Endothelial cell (in vitro differentiated cells): ENCODE data around the gene CTDSPL. TPM values are rescaled to one million over a fixed set of nuclear protein-coding genes. Genes with fewer than 3 reads are reported as not detected.

Experiments used
- DNase-seq: peaks from one replicate; pipeline ENCODE4 v3.0.0; 2021; ENCODE audit warnings: low spot score
- H3K27ac Mint-ChIP-seq: one replicate; pipeline ENCODE4 v1.8.0; 2021; ENCODE audit warnings: mixed read lengths, inconsistent platforms; ENCODE audit not compliant: unreplicated experiment
- H3K27me3 Mint-ChIP-seq: one replicate; pipeline ENCODE4 v1.8.0; 2021; ENCODE audit warnings: mild to moderate bottlenecking, moderate library complexity, mixed read lengths, inconsistent platforms; ENCODE audit not compliant: unreplicated experiment
- H3K36me3 Mint-ChIP-seq: one replicate; pipeline ENCODE4 v1.8.0; 2021; ENCODE audit warnings: mild to moderate bottlenecking, low read depth, mixed read lengths, inconsistent platforms; ENCODE audit not compliant: unreplicated experiment
- H3K4me1 Mint-ChIP-seq: one replicate; pipeline ENCODE4 v1.8.0; 2021; ENCODE audit warnings: mild to moderate bottlenecking, mixed read lengths, inconsistent platforms; ENCODE audit not compliant: unreplicated experiment
- H3K4me3 Mint-ChIP-seq: one replicate; pipeline ENCODE4 v1.8.0; 2021; ENCODE audit warnings: mild to moderate bottlenecking, mixed read lengths, inconsistent platforms; ENCODE audit not compliant: unreplicated experiment
- H3K9me3 Mint-ChIP-seq: one replicate; pipeline ENCODE4 v1.8.0; 2021; ENCODE audit warnings: mixed read lengths, inconsistent platforms; ENCODE audit not compliant: unreplicated experiment
- total RNA-seq: library from RNA; stranded (reverse); fragmentation: NEBNext Ultra II Directional; extraction: Animal tissue kit (Norgen Biotek cat#: 25700); gene quantifications from one replicate; pipeline ENCODE4 v1.2.1, GENCODE V29; 2021; ENCODE audit not compliant: unreplicated experiment
- TF ChIP-seq, protein P1 (sequence below): fragments of 200-600 bp; sonication (generic); IDR thresholded peaks from one replicate; pipeline ENCODE4 v1.5.0; 2021; ENCODE audit warnings: antibody characterized with exemption; ENCODE audit not compliant: unreplicated experiment

Gene CTDSPL
- total RNA-seq, 1 donor from 2014 or later: 71.4 TPM

DNA sequence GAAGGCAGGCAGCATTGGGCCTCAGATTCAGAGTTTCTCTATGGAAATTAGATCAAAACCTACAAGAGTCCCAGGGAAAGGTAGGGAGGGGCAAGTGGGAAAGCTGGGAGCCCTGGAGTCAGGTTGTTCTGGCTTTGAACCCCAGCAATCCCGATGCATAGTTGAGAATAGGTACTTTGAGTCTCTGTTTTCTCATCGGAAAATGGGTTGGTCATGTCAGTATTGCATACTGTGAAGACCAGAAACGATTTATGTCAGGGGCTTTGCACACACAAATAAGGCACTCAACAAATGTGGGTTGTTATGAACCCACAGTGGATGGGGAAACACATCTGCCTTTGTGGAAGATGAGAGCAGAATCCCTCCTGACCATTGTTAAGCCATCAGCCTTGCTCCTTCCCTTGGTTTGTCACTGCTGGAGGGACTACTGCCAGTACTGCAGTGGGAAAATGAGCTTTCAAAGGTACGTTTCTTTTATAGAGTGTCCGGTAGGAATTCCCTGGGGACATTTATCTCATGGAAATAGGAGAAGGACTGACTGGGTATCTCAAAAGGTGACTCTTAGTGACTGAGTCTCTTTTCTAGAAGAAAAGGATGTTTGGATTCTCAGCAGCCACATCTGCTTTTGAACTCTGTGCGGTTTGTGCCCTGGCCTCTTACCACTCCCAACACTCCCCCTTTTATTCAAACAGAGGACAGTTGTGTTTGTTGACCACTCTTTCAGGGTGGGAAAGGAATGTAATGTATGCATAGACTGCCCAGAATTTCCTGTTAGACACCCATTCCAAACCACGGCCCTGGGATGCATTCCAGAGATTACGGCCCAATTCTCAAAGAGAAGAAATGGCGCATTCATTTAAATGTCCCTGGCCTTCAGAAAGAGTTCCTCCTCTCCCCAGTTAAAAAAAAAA lies 74.3 kb downstream of the CTDSPL start:
- Mint-ChIP-seq H3K27ac (peak overlapping the region; percentile 92), H3K4me1 (peaks cover 38% of the 10 kb centered on the region), H3K27me3 (peaks cover 5% of the 10 kb centered on the region), H3K9me3 (no peaks in the 10 kb centered on the region), H3K4me3 (peak overlapping the region; percentile 33), H3K36me3 (peaks cover 4% of the 10 kb centered on the region)
- TF ChIP-seq, protein P1, sequence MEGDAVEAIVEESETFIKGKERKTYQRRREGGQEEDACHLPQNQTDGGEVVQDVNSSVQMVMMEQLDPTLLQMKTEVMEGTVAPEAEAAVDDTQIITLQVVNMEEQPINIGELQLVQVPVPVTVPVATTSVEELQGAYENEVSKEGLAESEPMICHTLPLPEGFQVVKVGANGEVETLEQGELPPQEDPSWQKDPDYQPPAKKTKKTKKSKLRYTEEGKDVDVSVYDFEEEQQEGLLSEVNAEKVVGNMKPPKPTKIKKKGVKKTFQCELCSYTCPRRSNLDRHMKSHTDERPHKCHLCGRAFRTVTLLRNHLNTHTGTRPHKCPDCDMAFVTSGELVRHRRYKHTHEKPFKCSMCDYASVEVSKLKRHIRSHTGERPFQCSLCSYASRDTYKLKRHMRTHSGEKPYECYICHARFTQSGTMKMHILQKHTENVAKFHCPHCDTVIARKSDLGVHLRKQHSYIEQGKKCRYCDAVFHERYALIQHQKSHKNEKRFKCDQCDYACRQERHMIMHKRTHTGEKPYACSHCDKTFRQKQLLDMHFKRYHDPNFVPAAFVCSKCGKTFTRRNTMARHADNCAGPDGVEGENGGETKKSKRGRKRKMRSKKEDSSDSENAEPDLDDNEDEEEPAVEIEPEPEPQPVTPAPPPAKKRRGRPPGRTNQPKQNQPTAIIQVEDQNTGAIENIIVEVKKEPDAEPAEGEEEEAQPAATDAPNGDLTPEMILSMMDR: no peak
- DNase-seq: no peak

DNA sequence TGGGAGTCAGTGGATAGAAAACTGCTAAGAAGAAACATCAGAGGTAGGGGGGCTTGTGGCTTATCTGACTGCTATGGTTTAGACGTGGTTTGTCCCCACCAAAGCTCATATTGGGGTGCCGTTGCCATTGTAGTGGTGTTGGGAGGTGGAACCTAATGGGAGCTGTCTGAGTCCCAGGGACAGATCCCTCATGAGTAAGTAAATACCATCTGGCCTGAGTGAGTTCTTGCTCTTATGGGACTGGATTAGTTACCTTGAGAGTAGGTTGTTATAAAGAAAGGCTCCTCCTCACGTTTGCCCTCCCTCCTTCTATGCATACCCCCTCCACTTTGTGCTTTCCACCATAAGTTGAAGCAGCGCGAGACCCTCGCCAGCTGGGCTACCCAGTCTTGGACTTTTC lies 75.5 kb downstream of the CTDSPL start:
- TF ChIP-seq, protein P1: no peak
- H3K36me3 Mint-ChIP-seq: peaks cover 4% of the 10 kb centered on the region
- no peak overlapping the region for H3K4me3 Mint-ChIP-seq
- H3K4me1 Mint-ChIP-seq: peaks cover 45% of the 10 kb centered on the region
- no peak for DNase-seq
- no peaks in the 10 kb centered on the region for H3K9me3 Mint-ChIP-seq
- H3K27ac Mint-ChIP-seq: peak overlapping the region; percentile 54
- H3K27me3 Mint-ChIP-seq: peaks cover 5% of the 10 kb centered on the region

DNA sequence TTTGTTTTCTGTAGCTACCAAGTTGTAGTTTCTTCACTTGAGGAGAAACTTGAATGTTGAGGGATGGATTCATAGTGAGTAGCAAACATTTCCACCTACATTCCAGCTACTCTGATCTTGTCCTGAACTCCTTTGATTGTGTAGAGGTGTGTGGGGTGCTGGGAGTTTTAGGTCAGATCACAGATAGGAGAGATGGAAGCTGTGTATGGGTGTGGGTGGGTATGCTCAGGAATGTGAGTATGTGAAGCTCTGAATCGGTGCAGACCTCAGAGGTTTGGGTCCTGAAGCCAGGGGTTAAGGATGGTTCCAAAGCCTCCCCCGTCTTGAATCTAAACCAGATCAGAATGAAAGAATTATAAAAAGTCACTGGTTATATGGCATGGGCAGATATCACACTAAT lies 76.3 kb downstream of the CTDSPL start:
- Mint-ChIP-seq H3K9me3 (no peaks in the 10 kb centered on the region), H3K4me1 (peaks cover 51% of the 10 kb centered on the region), H3K27ac (no peak overlapping the region), H3K4me3 (no peak overlapping the region), H3K36me3 (peaks cover 9% of the 10 kb centered on the region), H3K27me3 (peaks cover 5% of the 10 kb centered on the region)
- TF ChIP-seq, protein P1: no peak
- DNase-seq: no peak

DNA sequence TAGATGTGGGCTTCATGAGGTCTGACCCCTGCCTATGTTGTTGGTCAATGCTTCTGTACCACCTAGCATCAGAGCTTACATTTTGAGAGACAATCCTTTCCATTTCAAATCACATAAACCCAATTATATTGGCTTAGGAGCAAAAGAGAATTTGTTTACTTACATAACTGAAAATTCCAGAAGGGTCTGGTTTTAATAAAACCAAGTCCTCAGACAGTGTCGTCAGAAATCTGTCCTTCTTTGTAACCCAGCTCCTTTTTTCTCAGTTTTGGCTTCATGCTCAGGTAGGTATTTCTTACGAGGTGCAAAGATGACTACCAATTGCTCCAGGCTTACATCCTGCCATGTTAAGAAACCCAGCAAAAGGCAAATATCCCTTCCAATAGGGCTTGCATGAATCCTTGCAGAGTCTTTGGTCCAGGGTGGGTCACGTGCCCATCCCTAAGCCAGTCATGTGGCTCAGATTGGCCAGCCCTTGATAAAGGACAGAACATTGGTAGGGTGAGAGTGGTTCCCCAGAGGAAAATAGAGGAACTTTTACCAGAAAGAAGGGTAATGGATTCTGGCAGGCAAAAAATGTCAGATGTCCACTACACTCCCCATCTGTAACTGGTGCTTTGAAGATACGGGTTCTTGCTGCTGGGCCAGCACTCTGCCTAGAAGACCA lies 78.7 kb downstream of the CTDSPL start:
- H3K4me3 Mint-ChIP-seq: no peak overlapping the region
- peaks cover 4% of the 10 kb centered on the region for H3K27me3 Mint-ChIP-seq
- H3K36me3 Mint-ChIP-seq: peaks cover 7% of the 10 kb centered on the region
- peaks cover 57% of the 10 kb centered on the region for H3K4me1 Mint-ChIP-seq
- TF ChIP-seq, protein P1: no peak
- no peaks in the 10 kb centered on the region for H3K9me3 Mint-ChIP-seq
- H3K27ac Mint-ChIP-seq: no peak overlapping the region
- no peak for DNase-seq
